GM12872 (cell line): ENCODE measurements around the gene AFAP1.

Experiments used
- CTCF ChIP-seq: IDR thresholded peaks from 3 replicates; pipeline ENCODE4 v1.5.1; 2011; ENCODE audit warnings: low read depth, mild to moderate bottlenecking, low read length, moderate library complexity; ENCODE audit not compliant: insufficient read depth

Gene AFAP1

GRCh38 chr4:7764466-7764865, 175.2 kb downstream of the AFAP1 start:
- no peak for TF ChIP-seq CTCF

- TF ChIP-seq CTCF = no peak
Measured at GRCh38 chr4:7763788-7764187, 175.9 kb downstream of the AFAP1 start.

GRCh38 chr4:7763106-7763505, 176.6 kb downstream of the AFAP1 start:
- TF ChIP-seq CTCF = no peak

GRCh38 chr4:7762376-7763030, 177.2 kb downstream of the AFAP1 start:
- no peak for TF ChIP-seq CTCF

GRCh38 chr4:7761720-7762119, 177.9 kb downstream of the AFAP1 start:
- peak; percentile 85 for TF ChIP-seq CTCF

- TF ChIP-seq CTCF = no peak
Measured at GRCh38 chr4:7761312-7761711, 178.3 kb downstream of the AFAP1 start.

- no peak for TF ChIP-seq CTCF
Measured at GRCh38 chr4:7760706-7761105, 179.0 kb downstream of the AFAP1 start.

- no peak for TF ChIP-seq CTCF
Measured at GRCh38 chr4:7760228-7760627, 179.4 kb downstream of the AFAP1 start.
